HT-29 (cell line): ENCODE data around the gene GJB3. TPM values are rescaled to one million over a fixed set of nuclear protein-coding genes. Genes with fewer than 3 reads are reported as not detected.
"Not testable (repeated sequence)": the region's sequence is repeated elsewhere in the genome, so short reads cannot be mapped to it uniquely, and the experiment has no call there.

Source experiments
- DNase-seq: peaks from one replicate; pipeline ENCODE4 v3.0.0-alpha.2; 2015; ENCODE audit warnings: low spot score
- total RNA-seq: library from RNA; depleted of rRNA; stranded (reverse); fragments of >200 nt; shearing (Covaris generic); gene quantifications from 2 replicates; pipeline ENCODE4 v1.2.3, GENCODE V29; 2014

GJB3 gene
- total RNA-seq, 1 experiment from 2014 or later, result 70.4 TPM

GRCh38 chr1:34785231-34785874 is 4.3 kb downstream of the GJB3 start:
- no peak for DNase-seq

GRCh38 chr1:34785875-34786470 is 5.0 kb downstream of the GJB3 start:
- no peak for DNase-seq

- DNase-seq, result peak; percentile 92
Measured at GRCh38 chr1:34786521-34787325, 5.7 kb downstream of the GJB3 start.

- peak; percentile 46 for DNase-seq
Measured at GRCh38 chr1:34787461-34788420, 6.7 kb downstream of the GJB3 start.

- DNase-seq, result no peak
Measured at GRCh38 chr1:34790985-34791384, 10.0 kb downstream of the GJB3 start.

- no peak for DNase-seq
Measured at GRCh38 chr1:34792424-34792823, 11.4 kb downstream of the GJB3 start.

- no peak for DNase-seq
Measured at GRCh38 chr1:34792868-34793727, 12.1 kb downstream of the GJB3 start, which contains the start of gene GJA4. TSS of gene GJA4 (plus strand) at chr1:34792999. CDS start at chr1:34794214, 1,215 bp downstream.

GRCh38 chr1:34794001-34794789 is 13.2 kb downstream of the GJB3 start:
- DNase-seq, result no peak

- DNase-seq, result no peak
Measured at GRCh38 chr1:34794790-34795180, 13.8 kb downstream of the GJB3 start.

GRCh38 chr1:34795916-34796315 is 14.9 kb downstream of the GJB3 start:
- no peak for DNase-seq

GRCh38 chr1:34796990-34797389 is 16.0 kb downstream of the GJB3 start:
- no peak for DNase-seq

GRCh38 chr1:34800214-34800613 is 19.2 kb downstream of the GJB3 start:
- no peak for DNase-seq

GRCh38 chr1:34803770-34804169 is 22.8 kb downstream of the GJB3 start:
- DNase-seq, result no peak

- DNase-seq, result no peak
Measured at GRCh38 chr1:34806396-34806795, 25.4 kb downstream of the GJB3 start.

- no peak for DNase-seq
Measured at GRCh38 chr1:34808051-34808810, 27.2 kb downstream of the GJB3 start.

GRCh38 chr1:34810781-34811180 is 29.8 kb downstream of the GJB3 start:
- DNase-seq, result not testable (repeated sequence)

- no peak for DNase-seq
Measured at GRCh38 chr1:34816332-34816731, 35.3 kb downstream of the GJB3 start.

GRCh38 chr1:34816778-34817177 is 35.8 kb downstream of the GJB3 start:
- no peak for DNase-seq

GRCh38 chr1:34818862-34819261 is 37.8 kb downstream of the GJB3 start:
- DNase-seq, result not testable (repeated sequence)
